ENCODE results near the gene CD47.
A peak's percentile ranks its signal among the peaks of the same experiment; 100 is the strongest.

CD47 gene

DNA sequence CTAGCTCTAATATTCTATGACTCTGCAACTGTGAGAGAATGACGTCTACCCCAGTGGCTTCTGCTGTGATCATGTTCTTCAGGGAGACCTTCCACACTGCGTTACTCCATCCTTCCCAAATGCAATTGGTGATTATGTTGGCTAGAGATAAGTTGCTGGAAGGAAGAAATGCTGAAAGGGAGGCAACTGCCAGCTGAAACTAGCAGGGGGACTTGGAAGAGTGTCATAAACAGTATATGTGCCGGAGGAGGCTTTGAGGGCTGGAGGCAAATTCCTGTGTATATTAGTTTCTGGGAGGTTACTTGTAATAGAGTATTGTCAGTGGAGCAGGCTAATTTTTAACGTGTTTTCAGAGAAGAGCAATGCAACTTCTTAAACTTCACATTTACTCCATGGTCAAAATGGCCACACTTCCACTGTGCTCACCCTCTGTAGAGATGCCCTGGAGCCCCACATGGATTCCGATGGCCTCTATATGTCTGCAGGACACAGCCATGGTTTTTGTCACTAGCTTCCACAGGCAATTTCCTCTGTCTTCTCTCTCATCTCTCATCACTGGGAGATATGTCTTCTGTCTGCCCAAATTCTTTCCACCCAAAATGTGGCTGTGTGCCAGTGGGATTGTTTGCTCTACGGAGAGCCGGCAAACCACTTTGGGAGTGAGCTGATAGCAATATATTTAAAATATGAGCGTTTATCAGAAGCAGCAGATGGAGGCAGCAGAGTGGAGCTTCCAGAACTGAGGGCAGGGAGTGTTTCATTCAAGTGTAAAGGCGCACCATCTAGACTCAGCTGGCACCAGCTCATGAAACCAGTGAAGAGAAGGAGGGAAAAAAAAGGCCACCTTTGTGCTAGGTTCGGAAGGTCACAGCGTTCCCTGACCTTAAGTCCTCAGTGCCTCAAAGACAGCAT lies 13.3 kb upstream of the CD47 start:
- no peak overlapping the region for H3K4me3 ChIP-seq (replicated peaks in 1 of 2; ENCODE audit: low read depth in 2 of 2, low read length in 2 of 2)
- TF ChIP-seq, protein P1, sequence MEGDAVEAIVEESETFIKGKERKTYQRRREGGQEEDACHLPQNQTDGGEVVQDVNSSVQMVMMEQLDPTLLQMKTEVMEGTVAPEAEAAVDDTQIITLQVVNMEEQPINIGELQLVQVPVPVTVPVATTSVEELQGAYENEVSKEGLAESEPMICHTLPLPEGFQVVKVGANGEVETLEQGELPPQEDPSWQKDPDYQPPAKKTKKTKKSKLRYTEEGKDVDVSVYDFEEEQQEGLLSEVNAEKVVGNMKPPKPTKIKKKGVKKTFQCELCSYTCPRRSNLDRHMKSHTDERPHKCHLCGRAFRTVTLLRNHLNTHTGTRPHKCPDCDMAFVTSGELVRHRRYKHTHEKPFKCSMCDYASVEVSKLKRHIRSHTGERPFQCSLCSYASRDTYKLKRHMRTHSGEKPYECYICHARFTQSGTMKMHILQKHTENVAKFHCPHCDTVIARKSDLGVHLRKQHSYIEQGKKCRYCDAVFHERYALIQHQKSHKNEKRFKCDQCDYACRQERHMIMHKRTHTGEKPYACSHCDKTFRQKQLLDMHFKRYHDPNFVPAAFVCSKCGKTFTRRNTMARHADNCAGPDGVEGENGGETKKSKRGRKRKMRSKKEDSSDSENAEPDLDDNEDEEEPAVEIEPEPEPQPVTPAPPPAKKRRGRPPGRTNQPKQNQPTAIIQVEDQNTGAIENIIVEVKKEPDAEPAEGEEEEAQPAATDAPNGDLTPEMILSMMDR (IDR thresholded peaks at IDR 0.05; ENCODE audit: low read depth, low read length): no peak
- peak; percentile 28 to 66 for DNase-seq (ENCODE audit: low read depth in 2 of 2)

DNA sequence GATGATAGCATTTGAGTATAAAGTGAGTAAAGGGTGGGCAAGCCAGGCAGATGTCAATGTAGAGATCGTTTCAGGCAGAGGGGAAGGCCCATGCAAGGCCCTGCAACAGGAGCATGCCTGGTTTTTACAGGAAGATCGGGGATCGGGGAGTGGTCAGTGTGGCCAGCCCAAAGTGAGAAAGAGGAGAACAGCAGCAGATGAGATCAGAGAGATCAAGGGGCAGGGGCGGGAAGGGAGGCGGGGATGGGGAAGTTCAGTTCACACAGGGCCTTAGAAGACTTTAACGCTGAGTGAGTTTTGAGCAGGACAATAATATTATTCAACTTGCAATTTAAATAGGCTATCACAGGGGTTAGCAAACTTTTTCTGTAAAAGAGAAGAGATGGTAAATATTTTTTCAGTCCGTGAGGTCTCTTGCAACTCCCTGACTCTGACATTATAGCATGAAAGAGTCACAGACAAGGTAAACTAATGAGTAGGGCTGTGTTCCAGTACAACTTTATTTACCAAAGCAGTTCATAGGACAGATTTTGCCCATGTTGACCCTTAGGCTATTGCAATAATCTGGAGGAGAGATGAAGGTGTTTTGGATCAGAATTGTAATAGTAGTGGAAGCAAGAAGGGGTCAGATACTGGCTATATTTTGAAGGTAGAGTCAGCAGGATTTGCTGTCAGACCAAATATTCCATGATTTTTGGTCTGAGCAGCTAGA lies 12.4 kb upstream of the CD47 start:
- TF ChIP-seq, protein P1 (IDR thresholded peaks at IDR 0.05; ENCODE audit: low read depth, low read length): no peak
- H3K4me3 ChIP-seq (replicated peaks in 1 of 2; ENCODE audit: low read depth in 2 of 2, low read length in 2 of 2): no peak overlapping the region
- no peak for DNase-seq (ENCODE audit: low read depth in 2 of 2)

DNA sequence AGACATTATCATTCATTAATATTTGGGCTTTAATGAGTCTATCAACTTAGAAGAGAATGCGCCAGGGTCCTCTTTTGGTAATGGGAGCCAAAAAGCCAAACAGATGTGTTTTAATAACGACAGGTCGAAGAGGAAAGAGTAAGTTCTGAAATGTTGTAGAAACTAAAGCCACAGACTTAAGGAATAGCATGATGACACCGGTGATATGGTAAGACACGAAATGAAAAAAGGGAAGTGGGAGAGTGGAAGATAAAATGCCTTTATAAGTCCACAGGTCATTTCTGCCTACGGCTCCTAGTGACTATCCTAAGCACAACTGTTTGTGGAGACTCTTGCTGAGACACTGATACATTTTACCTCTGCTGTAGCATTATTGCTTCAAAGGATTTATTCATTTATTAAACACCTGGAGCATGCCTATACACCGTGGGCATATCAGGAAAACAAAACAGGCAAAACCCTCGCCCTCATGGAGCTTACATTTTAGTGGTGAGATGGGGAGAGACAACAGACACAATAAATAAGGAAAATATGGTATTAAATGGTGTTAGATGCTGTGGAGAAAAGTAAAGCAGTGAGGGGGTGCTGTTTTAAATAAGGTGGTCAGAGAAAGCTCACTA lies 11.7 kb upstream of the CD47 start:
- no peak overlapping the region for H3K4me3 ChIP-seq (replicated peaks in 1 of 2; ENCODE audit: low read depth in 2 of 2, low read length in 2 of 2)
- no peak for DNase-seq (ENCODE audit: low read depth in 2 of 2)
- TF ChIP-seq, protein P1 (IDR thresholded peaks at IDR 0.05; ENCODE audit: low read depth, low read length): no peak

DNA sequence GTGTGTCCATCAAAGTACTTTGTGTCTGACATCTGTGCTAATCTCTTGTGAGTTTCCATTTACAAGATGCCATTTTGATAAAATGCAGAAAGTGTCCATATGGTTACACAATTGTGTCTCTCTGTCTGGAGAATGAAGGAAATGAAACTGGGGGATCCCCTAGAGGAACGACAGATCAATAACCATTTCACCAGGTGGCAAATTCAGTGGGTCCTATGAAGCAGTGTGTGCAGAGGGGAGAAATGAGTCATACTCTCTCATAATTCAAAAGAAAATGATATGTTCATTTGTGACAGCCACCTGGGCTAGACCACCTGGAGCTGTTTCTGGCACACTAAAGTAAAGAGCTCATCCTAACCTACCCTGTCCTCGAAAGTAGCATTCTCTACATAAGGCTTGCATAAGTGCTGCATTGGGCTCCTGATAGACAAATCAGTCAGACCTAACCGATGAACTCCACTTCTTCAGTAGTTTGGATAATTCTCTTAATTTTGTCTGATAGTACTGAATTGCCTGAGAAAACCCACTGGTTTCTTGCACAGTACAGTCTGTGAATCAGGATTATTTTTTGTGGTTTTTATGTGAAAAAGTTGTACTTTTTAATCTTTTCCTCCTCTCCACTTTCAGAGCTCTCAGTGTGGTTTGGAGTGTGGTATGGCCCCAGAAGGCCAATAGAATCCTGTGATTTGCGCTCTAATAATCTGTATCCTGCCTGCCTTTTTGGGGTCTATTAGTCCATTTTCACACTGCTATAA lies 10.3 kb upstream of the CD47 start:
- H3K4me3 ChIP-seq (replicated peaks in 1 of 2; ENCODE audit: low read depth in 2 of 2, low read length in 2 of 2): no peak overlapping the region
- no peak for DNase-seq (ENCODE audit: low read depth in 2 of 2)
- TF ChIP-seq, protein P1 (IDR thresholded peaks at IDR 0.05; ENCODE audit: low read depth, low read length): no peak

DNA sequence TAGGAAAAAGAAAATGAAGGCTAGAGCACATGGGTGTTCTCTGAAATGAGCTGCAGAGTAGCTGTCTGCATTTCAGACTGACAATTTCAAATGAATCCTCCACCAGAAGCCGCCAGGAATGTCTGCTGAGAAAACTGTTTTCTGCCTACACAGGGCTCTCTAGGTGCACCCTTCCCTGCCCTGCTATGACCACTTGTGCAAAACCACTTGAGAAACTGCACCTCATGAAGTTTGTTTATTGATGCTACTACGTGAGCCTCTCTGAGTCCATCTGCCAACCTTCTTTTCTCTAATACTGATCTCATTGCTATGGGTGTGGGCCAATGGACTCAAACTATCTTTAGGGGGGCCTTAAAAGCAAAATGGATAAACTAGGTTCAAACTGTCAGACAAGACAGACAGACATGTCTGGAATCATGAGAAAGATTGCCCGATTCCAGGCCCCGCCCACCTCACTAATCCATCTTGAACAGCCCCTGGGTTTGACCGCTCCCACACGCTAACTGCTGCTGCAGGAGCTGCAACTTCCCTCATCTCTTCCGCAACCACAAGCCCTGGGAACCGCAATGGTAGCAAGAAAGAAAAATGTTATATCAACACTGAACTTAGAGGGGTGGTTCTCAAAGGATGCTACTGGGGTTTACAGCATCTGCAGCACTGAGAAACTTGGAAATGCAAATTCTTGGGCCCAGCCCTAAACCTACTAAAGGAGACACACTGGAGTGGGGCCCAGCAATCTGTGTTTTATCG lies 9.0 kb upstream of the CD47 start:
- TF ChIP-seq, protein P1 (IDR thresholded peaks at IDR 0.05; ENCODE audit: low read depth, low read length): no peak
- no peak overlapping the region for H3K4me3 ChIP-seq (replicated peaks in 1 of 2; ENCODE audit: low read depth in 2 of 2, low read length in 2 of 2)
- DNase-seq (ENCODE audit: low read depth in 2 of 2): no peak

DNA sequence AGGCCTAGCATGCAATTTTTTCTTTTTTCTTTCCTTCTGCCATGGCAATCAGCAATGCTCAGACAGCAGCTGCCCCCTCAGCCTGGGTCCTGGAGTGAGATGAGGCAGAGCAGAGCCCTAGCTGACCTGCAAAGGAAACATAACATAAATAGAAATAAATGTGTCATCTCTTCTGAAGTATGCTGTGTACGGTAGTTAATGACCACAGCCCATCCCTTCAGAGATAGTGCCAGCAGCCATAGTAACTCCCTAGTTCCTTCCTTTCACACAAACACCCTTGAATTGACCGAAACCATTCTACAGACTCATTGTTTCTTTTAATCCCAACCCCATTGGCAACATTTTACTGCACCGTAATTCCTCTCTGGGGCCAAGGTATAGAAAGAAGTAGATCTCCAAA lies 8.4 kb upstream of the CD47 start:
- no peak overlapping the region for H3K4me3 ChIP-seq (replicated peaks in 1 of 2; ENCODE audit: low read depth in 2 of 2, low read length in 2 of 2)
- TF ChIP-seq, protein P1 (IDR thresholded peaks at IDR 0.05; ENCODE audit: low read depth, low read length): no peak
- peak in 1 of 2 donors; percentile 17 for DNase-seq (ENCODE audit: low read depth in 2 of 2)

All from cardiac fibroblast (primary cell).